AML-193 (cell line): Measurements from ENCODE around the gene ZBED1.
"Not testable (repeated sequence)": the region's sequence is repeated elsewhere in the genome, so short reads cannot be mapped to it uniquely, and the experiment has no call there.

Experiments
- DNase-seq, 2 experiments: peaks; one replicate each; lab custom pipeline; 2025; lab: John Stamatoyannopoulos, UW

The ZBED1 gene

GRCh38 chrX:2500803-2501558, at the start of gene ZBED1, which contains the start of gene DHRSX:
Gene ZBED1, minus strand, starts transcription at chrX:2500976. Its CDS starts 10,257 bp downstream, at chrX:2490719.
Gene DHRSX, minus strand, starts transcription at chrX:2500976. Its CDS starts 51 bp downstream, at chrX:2500925.
- DNase-seq: no peak

GRCh38 chrX:2549876-2550275, 49.1 kb upstream of the ZBED1 start:
- DNase-seq: no peak

GRCh38 chrX:2548711-2549423, 48.1 kb upstream of the ZBED1 start:
- no peak for DNase-seq

- no peak for DNase-seq
Observed at GRCh38 chrX:2547736-2548135, 47.0 kb upstream of the ZBED1 start.

DNA sequence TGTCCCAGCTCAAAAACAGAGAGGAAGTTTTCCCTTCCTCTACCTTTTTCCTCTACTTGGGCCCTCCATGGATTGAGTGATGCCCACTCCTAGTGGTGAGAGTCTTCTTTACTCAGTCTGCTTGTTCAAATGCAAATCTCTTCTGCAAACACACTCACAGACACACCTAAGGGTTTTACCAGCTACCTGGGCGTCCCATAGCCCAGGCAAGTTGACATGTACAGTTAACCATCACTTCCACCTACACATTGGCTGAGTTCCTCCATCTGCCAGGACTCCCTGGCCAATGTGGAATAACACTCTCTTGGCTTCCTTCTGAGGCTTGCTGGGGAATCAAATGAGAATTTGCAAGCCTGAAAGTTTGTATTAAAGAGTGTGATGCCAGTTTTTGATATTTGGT, 45.7 kb upstream of the ZBED1 start:
- no peak for DNase-seq

DNA sequence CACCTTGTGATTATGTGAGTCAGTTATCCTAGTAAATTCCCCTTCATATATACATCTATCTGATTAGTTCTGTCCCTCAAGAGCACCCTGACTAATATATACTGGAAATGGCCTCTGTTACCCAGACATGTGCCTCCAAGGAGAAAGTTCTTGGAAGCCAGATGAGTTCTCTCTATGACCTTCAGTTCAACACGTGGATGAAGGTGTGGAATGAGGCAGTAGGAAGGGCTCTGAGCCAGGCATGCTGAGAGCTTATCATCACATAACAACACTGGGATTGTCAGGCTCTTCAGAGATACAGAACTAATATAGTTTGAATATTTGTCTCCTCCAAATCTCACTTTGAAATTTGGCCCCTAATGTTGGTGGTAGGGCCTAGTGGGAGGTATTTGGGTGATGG, 44.4 kb upstream of the ZBED1 start:
- no peak for DNase-seq

DNA sequence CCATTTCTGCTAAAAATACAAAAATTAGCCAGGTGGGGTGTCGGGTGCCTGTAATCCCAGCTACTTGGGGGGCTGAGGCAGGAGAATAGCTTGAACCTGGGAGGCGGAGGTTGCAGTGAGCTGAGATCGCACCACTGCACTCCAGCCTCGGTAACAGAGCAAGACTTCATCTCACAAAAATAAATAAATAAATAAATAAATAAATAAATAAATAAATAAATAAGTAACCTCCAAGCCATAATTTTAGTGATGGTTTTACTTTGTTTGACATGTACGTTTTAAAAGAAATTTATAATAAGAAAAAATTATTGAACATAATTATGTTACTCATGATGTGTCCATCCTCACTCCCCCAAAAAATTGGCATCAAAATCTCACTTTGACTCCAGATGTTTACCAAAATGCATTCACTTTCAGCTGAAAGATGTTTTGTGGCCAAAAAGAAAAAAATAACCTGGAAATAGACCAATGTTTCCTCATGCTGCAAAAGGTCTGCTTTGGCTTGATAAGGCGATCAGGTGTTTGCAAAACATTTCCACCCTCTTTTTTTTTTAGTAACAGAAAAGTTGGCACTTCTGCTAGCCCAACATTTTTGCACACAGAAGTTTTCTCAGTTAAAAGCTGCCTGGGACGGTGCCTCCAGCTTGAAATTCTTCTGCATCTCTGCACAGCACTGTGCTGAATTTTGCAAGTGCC, 42.2 kb upstream of the ZBED1 start:
- no peak for DNase-seq

DNA sequence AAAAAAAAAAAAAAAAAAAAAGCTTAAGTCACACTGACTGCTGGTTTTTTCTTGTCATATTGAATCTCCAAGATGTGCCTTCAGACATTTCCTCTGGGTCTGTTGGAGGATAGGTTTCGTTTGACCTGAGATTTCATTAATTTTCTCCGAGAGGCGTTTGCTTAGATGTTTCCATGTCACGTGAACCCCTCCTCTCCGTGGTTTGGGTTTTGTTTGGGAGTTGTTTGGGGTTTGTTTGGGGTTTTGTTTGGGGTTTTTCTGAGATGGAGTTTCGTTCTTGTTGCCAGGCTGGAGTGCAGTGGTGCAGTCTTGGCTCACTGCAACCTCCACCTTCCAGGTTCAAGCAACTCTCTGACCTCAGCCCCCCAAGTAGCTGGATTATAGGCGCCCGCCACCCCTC, 40.8 kb upstream of the ZBED1 start:
- no peak for DNase-seq

DNA sequence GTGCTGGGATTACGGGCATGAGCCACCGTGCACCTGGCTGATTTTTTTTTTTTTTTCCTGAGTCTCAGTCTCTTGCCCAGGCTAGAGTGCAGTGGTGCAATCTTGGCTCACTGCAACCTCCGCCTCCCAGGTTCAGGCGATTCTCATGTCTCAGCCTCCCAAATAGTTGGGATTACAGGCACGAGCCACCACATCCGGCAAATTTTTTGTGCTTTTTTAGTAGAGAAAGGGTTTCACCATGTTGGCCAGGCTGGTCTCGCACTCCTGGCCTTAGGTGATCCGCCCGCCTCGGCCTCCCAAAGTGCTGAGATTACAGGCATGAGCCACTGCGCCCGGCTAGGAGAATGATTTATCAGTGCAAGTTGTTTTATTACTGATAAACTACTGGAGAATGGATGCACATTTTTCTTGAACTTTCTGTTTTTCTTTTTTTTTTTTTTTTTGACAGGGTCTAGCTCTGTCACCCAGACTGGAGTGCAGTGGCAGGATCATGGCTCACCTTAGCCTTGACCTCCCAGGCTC, 39.7 kb upstream of the ZBED1 start:
- DNase-seq: no peak

GRCh38 chrX:2539586-2539985, 38.8 kb upstream of the ZBED1 start:
- no peak for DNase-seq

DNA sequence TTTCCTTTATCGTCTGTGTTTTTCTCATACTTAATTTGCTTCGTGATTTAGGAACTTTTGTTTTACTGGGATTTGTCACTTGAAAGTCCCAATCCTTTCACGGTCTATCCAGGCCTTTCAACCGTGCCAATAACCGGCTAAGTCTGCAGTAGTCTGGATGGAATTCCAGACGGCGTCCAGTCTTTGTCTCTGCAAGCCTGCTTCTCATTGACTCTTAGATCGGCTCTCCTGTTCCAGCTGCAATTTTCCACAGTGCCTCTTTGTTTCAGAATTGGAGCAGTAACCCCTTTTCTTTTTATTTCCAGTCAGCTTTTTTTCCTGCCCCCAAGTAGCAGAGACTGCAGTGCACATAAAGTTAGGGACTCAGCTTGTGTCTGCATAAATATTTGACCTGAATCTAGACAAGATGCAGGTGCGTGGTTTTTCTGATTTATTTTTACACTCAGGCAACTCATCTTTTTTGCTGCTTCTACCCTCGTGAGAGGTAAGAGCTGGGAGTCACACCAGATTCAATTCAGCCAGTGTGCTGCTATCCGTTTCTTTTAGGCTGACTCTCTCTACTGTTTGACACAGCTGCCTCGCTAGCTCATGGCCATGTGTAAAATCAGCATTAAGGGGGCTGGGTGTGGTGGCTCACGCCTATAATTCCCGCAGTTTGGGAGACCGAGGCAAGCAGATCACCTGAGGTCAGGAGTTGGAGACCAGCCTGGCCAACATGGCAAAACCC, 37.4 kb upstream of the ZBED1 start:
- no peak for DNase-seq

GRCh38 chrX:2536974-2537373, 36.2 kb upstream of the ZBED1 start:
- no peak for DNase-seq

- DNase-seq: no peak
Observed at GRCh38 chrX:2536141-2536540, 35.4 kb upstream of the ZBED1 start.

GRCh38 chrX:2534261-2535021, 33.7 kb upstream of the ZBED1 start:
- DNase-seq: not testable (repeated sequence)

DNA sequence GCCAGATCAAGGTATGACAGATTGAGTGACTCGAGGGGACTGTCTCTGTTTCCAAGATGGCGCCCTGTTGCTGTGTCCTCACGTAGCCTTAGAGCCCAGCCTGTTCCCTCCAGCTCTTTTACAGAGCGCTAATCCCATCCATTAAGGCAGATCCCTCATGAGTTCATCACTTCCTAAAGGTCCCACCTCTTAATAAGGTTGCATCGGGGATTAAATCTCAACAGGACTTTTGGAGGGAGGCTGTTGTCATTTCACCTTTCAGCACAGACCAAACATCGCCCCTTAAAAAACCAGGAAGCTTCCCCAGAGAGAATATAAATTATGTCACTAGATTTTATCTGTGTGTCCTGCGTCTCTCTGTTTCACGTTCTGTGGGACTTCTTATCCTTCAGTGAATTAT, 32.6 kb upstream of the ZBED1 start:
- DNase-seq: no peak

GRCh38 chrX:2526390-2526789, 25.6 kb upstream of the ZBED1 start:
- DNase-seq: no peak

DNA sequence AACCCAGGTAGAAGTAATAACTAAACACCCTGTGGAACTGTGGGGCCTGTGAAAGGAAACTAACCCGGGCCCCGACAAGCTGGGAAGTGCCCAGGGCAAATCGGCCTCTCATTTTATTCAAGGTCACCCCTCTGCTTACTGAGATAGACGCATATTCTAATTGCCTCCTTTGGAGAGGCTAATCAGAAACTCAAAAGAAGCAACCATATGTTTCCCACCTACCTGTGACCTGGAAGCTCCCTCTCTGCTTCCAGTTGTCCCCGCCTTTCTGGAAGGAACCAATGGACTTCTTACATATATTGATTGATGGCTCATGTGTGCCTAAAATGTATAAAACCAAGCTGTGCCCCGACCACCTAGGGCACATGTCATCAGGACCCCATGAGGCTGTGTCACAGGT, 23.1 kb upstream of the ZBED1 start:
- no peak for DNase-seq

DNA sequence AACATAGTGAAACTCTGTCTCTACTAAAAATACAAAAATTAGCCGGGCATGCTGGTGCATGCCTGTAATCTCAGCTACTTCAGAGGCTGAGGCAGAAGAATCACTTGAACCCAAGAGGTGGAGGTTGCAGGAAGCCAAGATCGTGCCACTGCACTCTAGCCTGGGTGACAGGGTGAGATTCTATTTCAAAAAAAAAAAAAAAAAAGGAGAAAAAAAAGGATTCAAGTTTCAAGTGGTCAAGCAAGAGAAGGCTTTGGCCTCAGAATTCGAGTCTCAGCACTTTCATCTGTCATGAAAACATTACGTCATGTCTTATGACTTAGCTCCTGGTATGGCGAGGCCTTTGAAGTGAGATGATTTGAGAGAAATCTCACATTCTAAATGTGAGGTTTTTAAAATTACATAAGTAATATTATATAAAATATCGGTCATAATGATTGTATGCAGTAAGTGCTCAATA, 21.2 kb upstream of the ZBED1 start:
- DNase-seq: no peak

- DNase-seq: no peak
Observed at GRCh38 chrX:2521092-2521926, 20.5 kb upstream of the ZBED1 start.

GRCh38 chrX:2520539-2520938, 19.8 kb upstream of the ZBED1 start:
- DNase-seq: no peak
